HCT116 (cell line): ENCODE results near the gene GNAS-AS1. TPM values are rescaled to one million over a fixed set of nuclear protein-coding genes. Genes with fewer than 3 reads are reported as not detected.

Experiments used
- ATAC-seq: fragments of 200-7000 bp; cut with Tn5 transposase; 2 replicates; pipeline ENCODE4 v1.9.1; 2020; ENCODE audit warnings: mild to moderate bottlenecking, moderate library complexity
- BruUV-seq: library from RNA; stranded (reverse); fragments of 400-500 nt; replicated peaks from 2 replicates; lab custom pipeline; 2021; lab: Mats Ljungman, UMichigan
- CTCF ChIA-PET: fragments of 300-600 bp; sonication (Branson Sonifier 250); formaldehyde crosslinking; loops from one replicate; lab custom pipeline; 2021; ENCODE audit warnings: antibody characterized with exemption; lab: Charles Lee
- POLR2A ChIA-PET: fragments of 300-600, 350-600 bp; sonication (Branson Sonifier 250); formaldehyde crosslinking; loops from one replicate; lab custom pipeline; 2021; ENCODE audit warnings: antibody characterized with exemption; lab: Charles Lee
- RAD21 ChIA-PET, 2 experiments: fragments of 300-600 bp; sonication (Branson Sonifier 250); formaldehyde crosslinking; loops; one replicate each; lab custom pipeline; 2023; ENCODE audit warnings: low total read pairs in 2 of 2; ENCODE audit not compliant: uncharacterized antibody in 2 of 2, unreplicated experiment in 2 of 2, low non-redundant PET in 1 of 2; lab: Charles Lee
- DNase-seq: peaks from one replicate; pipeline ENCODE4 v3.0.0-alpha.2; 2010; ENCODE audit warnings: low read depth, low spot score
- H2AFZ ChIP-seq: fragments of 200-600 bp; shearing (Covaris generic), sonication (generic); 2 replicates; pipeline ENCODE4 v1.6.1; 2017; ENCODE audit warnings: low read depth, mixed run types, mixed read lengths, antibody characterized with exemption, low read length; ENCODE audit not compliant: poor library complexity, severe bottlenecking
- H3K27ac ChIP-seq: 2 replicates; pipeline ENCODE4 v1.5.1; 2012; ENCODE audit warnings: low read depth, low read length
- H3K27me3 ChIP-seq: fragments of 200-600 bp; sonication (generic); 2 replicates; pipeline ENCODE4 v1.6.1; 2016; ENCODE audit warnings: mixed run types, low read length, mixed read lengths; ENCODE audit not compliant: insufficient read depth
- H3K36me3 ChIP-seq, 2 experiments: fragments of 200-500 bp in 1 of 2; fragments of 200-600 bp in 1 of 2; sonication (Bioruptor generic) in 1 of 2; sonication (generic) in 1 of 2; 2 replicates each; pipeline versions ENCODE4 v1.5.1 to v1.6.1; 2014 to 2016; ENCODE audit warnings: low read length in 2 of 2, inconsistent platforms in 1 of 2, mixed read lengths in 1 of 2, mixed run types in 1 of 2; ENCODE audit not compliant: insufficient read depth in 2 of 2, control insufficient read depth in 1 of 2
- H3K4me1 ChIP-seq, 2 experiments: fragments of 200-600 bp in 1 of 2; sonication (generic) in 1 of 2; 2 replicates each; pipeline versions ENCODE4 v1.5.1 to v1.6.1; 2012 to 2017; ENCODE audit warnings: low read length in 2 of 2, inconsistent platforms in 1 of 2, mild to moderate bottlenecking in 1 of 2, mixed read lengths in 1 of 2, mixed run types in 1 of 2, moderate library complexity in 1 of 2; ENCODE audit not compliant: insufficient read depth in 2 of 2, control insufficient read depth in 1 of 2
- H3K4me2 ChIP-seq: fragments of 200-600 bp; sonication (generic); 2 replicates; pipeline ENCODE4 v1.6.1; 2017; ENCODE audit warnings: mixed run types, low read length, mixed read lengths
- H3K4me3 ChIP-seq, 2 experiments: fragments of 200-600 bp in 1 of 2; sonication (generic) in 1 of 2; replicated peaks in 1 of 2; 2 replicates each; pipeline ENCODE4 v1.5.1; 2011 to 2016; ENCODE audit warnings: low read length in 2 of 2, control low read depth in 1 of 2, low read depth in 1 of 2, mild to moderate bottlenecking in 1 of 2, mixed read lengths in 1 of 2, mixed run types in 1 of 2
- H3K79me2 ChIP-seq: fragments of 200-600 bp; sonication (generic); 2 replicates; pipeline ENCODE4 v1.6.1; 2017; ENCODE audit warnings: mild to moderate bottlenecking, mixed run types, low read length, moderate library complexity, mixed read lengths; ENCODE audit not compliant: insufficient read depth
- H3K9ac ChIP-seq: fragments of 200-600 bp; sonication (generic); 2 replicates; pipeline ENCODE4 v1.6.1; 2016; ENCODE audit warnings: low read length, mixed read lengths
- H3K9me2 ChIP-seq: fragments of 200-600 bp; sonication (generic), shearing (Covaris generic); 2 replicates; pipeline ENCODE4 v1.6.1; 2017; ENCODE audit warnings: mixed run types, mild to moderate bottlenecking, moderate library complexity; ENCODE audit not compliant: insufficient read depth
- H3K9me3 ChIP-seq, 2 experiments: fragments of 200-500 bp in 1 of 2; fragments of 200-600 bp in 1 of 2; sonication (Bioruptor generic) in 1 of 2; sonication (generic) in 1 of 2; 2 replicates each; pipeline ENCODE4 v1.6.1; 2014 to 2017; ENCODE audit warnings: low read length in 2 of 2, mixed read lengths in 2 of 2, inconsistent platforms in 1 of 2, low read depth in 1 of 2, mild to moderate bottlenecking in 1 of 2, mixed run types in 1 of 2, moderate library complexity in 1 of 2; ENCODE audit not compliant: control insufficient read depth in 1 of 2, insufficient read depth in 1 of 2
- H4K20me1 ChIP-seq: fragments of 200-600 bp; sonication (generic), shearing (Covaris generic); 2 replicates; pipeline ENCODE4 v1.6.1; 2017; ENCODE audit warnings: mixed run types, mild to moderate bottlenecking, moderate library complexity; ENCODE audit not compliant: insufficient read depth
- CEBPB ChIP-seq: IDR thresholded peaks from 2 replicates; pipeline ENCODE4 v1.6.1; 2012; ENCODE audit warnings: low read depth
- EGR1 ChIP-seq: IDR thresholded peaks from 2 replicates; pipeline ENCODE4 v1.6.1; 2012; ENCODE audit warnings: low read depth
- ELF1 ChIP-seq: IDR thresholded peaks from 2 replicates; pipeline ENCODE4 v1.6.1; 2012; ENCODE audit warnings: low read depth, borderline replicate concordance
- EZH2phosphoT487 ChIP-seq: fragments of 200-600 bp; IDR thresholded peaks from 2 replicates; pipeline ENCODE4 v1.6.1; 2018; ENCODE audit warnings: antibody characterized with exemption, borderline replicate concordance
- FOSL1 ChIP-seq: IDR thresholded peaks from 2 replicates; pipeline ENCODE4 v1.6.1; 2012; ENCODE audit warnings: low read depth
- POLR2AphosphoS5 ChIP-seq: IDR thresholded peaks from 2 replicates; pipeline ENCODE4 v1.6.1; 2011; ENCODE audit warnings: mild to moderate bottlenecking, low read depth, low read length, moderate library complexity
- RAD21 ChIP-seq: IDR thresholded peaks from 2 replicates; pipeline ENCODE4 v1.6.1; 2012; ENCODE audit warnings: low read depth, mild to moderate bottlenecking
- SRF ChIP-seq: IDR thresholded peaks from 2 replicates; pipeline ENCODE4 v1.6.1; 2012; ENCODE audit warnings: low read depth
- YY1 ChIP-seq: IDR thresholded peaks from 2 replicates; pipeline ENCODE4 v1.6.1; 2011; ENCODE audit warnings: low read length, low read depth, moderate library complexity, mild to moderate bottlenecking; ENCODE audit not compliant: insufficient replicate concordance; ENCODE audit errors: extremely low read depth
- intact Hi-C: fragments of 100-400 bp; cut with micrococcal nuclease; formaldehyde crosslinking; loops from 2 replicates; pipeline ENCODE4 v1.10.0; 2022
- total RNA-seq: library from RNA; stranded (reverse); gene quantifications from one replicate; pipeline ENCODE4 v1.2.1, GENCODE V29; 2021; ENCODE audit not compliant: unreplicated experiment
- TF ChIP-seq, protein P1 (sequence below): IDR thresholded peaks from 2 replicates; pipeline ENCODE4 v1.6.1; 2012; ENCODE audit warnings: low read depth

The GNAS-AS1 gene
- total RNA-seq, 1 experiment from 2014 or later, result not detected

DNA sequence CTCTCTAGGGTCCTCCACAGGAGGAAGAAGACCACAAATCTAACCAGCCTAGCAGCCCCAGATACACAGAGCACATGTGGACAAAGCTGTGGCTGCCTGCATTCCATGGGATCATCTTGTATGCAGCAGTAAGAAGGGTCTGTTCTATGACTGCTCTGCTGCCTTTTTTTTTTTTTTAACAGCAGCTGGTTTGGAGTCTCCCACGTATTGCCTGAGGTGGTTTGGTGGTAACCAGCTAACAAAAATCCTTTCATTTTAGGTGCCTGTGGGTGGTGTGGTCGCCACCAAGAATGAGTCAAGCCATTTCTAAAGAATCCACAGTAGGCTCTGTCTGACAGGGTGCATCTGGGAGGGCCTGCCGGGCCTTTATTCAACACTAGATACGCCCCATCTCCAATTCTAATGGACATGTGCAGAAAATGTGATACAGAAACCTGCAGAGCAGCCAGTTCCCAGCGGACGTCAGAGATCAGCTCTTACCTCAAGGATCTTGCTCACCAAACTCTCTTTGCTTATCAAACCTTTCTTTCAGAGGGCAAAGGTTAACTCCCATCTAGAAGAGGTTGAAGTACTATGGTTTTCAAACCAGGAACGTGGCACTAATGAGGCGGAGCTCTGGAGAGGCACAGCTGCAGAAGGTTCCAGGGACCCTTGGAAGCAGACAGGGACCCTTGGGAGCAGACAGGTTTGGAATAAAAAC is 32.0 kb downstream of the GNAS-AS1 start:
- ChIA-PET RAD21 (no interaction called here), POLR2A (no interaction called here), CTCF (no interaction called here)
- H3K9me3 ChIP-seq, result no peaks in the 10 kb centered on the region
- no TSS peak for BruUV-seq
- no peaks in the 10 kb centered on the region for H3K79me2 ChIP-seq
- ATAC-seq (no peak; the same call in 1 of the 2 replicates), DNase-seq (no peak)
- H3K27ac ChIP-seq, result no peak overlapping the region
- H3K9ac ChIP-seq, result no peak overlapping the region
- H3K36me3 ChIP-seq, result no peaks in the 10 kb centered on the region
- no peaks in the 10 kb centered on the region for H3K4me1 ChIP-seq
- intact Hi-C loops, result no loop called here
- no peak overlapping the region for H2AFZ ChIP-seq
- H4K20me1 ChIP-seq, result no peaks in the 10 kb centered on the region
- H3K9me2 ChIP-seq, result no peaks in the 10 kb centered on the region
- H3K4me2 ChIP-seq, result no peak overlapping the region
- H3K27me3 ChIP-seq, result no peaks in the 10 kb centered on the region
- no peak overlapping the region for H3K4me3 ChIP-seq
- no peak for TF ChIP-seq YY1
- TF ChIP-seq ELF1, result no peak
- no peak for TF ChIP-seq CEBPB
- no peak for TF ChIP-seq EGR1
- no peak for TF ChIP-seq EZH2phosphoT487
- no peak for TF ChIP-seq RAD21
- TF ChIP-seq FOSL1, result no peak
- no peak for TF ChIP-seq SRF
- TF ChIP-seq, protein P1, sequence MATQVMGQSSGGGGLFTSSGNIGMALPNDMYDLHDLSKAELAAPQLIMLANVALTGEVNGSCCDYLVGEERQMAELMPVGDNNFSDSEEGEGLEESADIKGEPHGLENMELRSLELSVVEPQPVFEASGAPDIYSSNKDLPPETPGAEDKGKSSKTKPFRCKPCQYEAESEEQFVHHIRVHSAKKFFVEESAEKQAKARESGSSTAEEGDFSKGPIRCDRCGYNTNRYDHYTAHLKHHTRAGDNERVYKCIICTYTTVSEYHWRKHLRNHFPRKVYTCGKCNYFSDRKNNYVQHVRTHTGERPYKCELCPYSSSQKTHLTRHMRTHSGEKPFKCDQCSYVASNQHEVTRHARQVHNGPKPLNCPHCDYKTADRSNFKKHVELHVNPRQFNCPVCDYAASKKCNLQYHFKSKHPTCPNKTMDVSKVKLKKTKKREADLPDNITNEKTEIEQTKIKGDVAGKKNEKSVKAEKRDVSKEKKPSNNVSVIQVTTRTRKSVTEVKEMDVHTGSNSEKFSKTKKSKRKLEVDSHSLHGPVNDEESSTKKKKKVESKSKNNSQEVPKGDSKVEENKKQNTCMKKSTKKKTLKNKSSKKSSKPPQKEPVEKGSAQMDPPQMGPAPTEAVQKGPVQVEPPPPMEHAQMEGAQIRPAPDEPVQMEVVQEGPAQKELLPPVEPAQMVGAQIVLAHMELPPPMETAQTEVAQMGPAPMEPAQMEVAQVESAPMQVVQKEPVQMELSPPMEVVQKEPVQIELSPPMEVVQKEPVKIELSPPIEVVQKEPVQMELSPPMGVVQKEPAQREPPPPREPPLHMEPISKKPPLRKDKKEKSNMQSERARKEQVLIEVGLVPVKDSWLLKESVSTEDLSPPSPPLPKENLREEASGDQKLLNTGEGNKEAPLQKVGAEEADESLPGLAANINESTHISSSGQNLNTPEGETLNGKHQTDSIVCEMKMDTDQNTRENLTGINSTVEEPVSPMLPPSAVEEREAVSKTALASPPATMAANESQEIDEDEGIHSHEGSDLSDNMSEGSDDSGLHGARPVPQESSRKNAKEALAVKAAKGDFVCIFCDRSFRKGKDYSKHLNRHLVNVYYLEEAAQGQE, result no peak
- TF ChIP-seq POLR2AphosphoS5, result no peak
